Skeletal muscle tissue (tissue), 4 donors: ENCODE results near the gene CYGB. TPM values are rescaled to one million over a fixed set of nuclear protein-coding genes. Genes with fewer than 3 reads are reported as not detected.
"Not testable (repeated sequence)": the region's sequence is repeated elsewhere in the genome, so short reads cannot be mapped to it uniquely, and the experiment has no call there.

Experiments used
- H3K27ac ChIP-seq: one replicate; pipeline ENCODE4 v1.7.0; 2013; ENCODE audit warnings: mild to moderate bottlenecking, low read depth, low read length, inconsistent platforms
- H3K27me3 ChIP-seq, 3 donors: one replicate each; pipeline ENCODE4 v1.7.0; 2013; ENCODE audit warnings: low read length in 3 of 3; ENCODE audit not compliant: control insufficient read depth in 3 of 3, insufficient read depth in 3 of 3
- H3K36me3 ChIP-seq, 3 donors: one replicate each; pipeline ENCODE4 v1.7.0; 2013; ENCODE audit warnings: low read length in 3 of 3; ENCODE audit not compliant: control insufficient read depth in 3 of 3, insufficient read depth in 3 of 3
- H3K4me1 ChIP-seq, 3 donors: one replicate each; pipeline ENCODE4 v1.7.0; 2013; ENCODE audit warnings: low read length in 3 of 3, mild to moderate bottlenecking in 3 of 3; ENCODE audit not compliant: control insufficient read depth in 3 of 3, insufficient read depth in 3 of 3
- H3K4me3 ChIP-seq, 3 donors: one replicate each; pipeline ENCODE4 v1.7.0; 2013; ENCODE audit warnings: low read length in 3 of 3
- H3K9ac ChIP-seq, 3 donors: one replicate each; pipeline ENCODE4 v1.7.0; 2013; ENCODE audit warnings: low read length in 3 of 3, mild to moderate bottlenecking in 3 of 3, moderate library complexity in 2 of 3, low read depth in 1 of 3
- H3K9me3 ChIP-seq, 3 donors: one replicate each; pipeline ENCODE4 v1.7.0; 2013; ENCODE audit warnings: low read length in 3 of 3; ENCODE audit not compliant: control insufficient read depth in 3 of 3
- total RNA-seq: library from RNA; depleted of rRNA; stranded (reverse); fragments of >200 nt; gene quantifications from one replicate; pipeline ENCODE4 v1.2.3, GENCODE V29; 2014
- donor health status: Osteomylitis.

The CYGB gene
- total RNA-seq, 1 donor from 2014 or later: 8.9 TPM

DNA sequence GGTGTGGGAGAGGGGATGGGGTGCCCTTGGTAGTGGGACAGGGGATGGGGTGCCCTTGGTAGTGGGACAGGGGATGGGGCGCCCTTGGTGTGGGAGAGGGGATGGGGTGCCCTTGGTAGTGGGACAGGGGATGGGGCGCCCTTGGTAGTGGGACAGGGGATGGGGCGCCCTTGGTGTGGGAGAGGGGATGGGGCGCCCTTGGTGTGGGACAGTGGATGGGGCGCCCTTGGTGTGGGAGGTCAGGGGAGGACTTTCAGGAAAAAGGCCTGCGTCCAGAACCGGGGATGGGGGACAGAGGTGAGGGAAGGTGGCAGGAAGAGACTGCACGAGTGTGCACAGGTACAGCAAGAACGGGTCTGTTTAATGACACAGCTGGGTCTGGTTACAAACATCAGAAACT is 10.5 kb downstream of the CYGB start:
- not testable (repeated sequence) for H3K9me3 ChIP-seq, H3K36me3 ChIP-seq, H3K27me3 ChIP-seq
- Histone ChIP-seq H3K4me3 (peak overlapping the region in 1 of 3 donors; percentile 35), H3K4me1 (peaks cover 56 to 57% (median 56%) of the 10 kb centered on the region in 3 donors), H3K27ac (peak overlapping the region; percentile 76), H3K9ac (peak overlapping the region in 2 of 3 donors; percentile 50 to 59)

DNA sequence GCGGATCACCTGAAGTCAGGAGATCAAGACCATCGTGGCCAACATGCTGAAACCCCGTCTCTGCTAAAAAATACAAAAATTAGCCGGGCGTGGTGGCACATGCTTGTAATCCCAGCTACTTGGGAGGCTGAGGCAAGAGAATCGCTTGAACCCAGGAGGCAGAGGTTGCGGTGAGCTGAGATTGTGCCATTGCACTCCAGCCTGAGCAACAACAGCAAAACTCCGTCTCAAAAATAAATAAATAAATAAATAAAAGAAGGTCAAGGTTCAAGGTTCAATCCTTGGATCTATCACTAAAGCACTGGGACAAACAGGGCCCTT is 12.0 kb downstream of the CYGB start:
- Histone ChIP-seq H3K4me1 (peaks cover 41 to 44% (median 44%) of the 10 kb centered on the region in 3 donors), H3K27ac (peak overlapping the region; percentile 36)
- not testable (repeated sequence) for H3K9ac ChIP-seq, H3K9me3 ChIP-seq, H3K36me3 ChIP-seq, H3K4me3 ChIP-seq, H3K27me3 ChIP-seq

DNA sequence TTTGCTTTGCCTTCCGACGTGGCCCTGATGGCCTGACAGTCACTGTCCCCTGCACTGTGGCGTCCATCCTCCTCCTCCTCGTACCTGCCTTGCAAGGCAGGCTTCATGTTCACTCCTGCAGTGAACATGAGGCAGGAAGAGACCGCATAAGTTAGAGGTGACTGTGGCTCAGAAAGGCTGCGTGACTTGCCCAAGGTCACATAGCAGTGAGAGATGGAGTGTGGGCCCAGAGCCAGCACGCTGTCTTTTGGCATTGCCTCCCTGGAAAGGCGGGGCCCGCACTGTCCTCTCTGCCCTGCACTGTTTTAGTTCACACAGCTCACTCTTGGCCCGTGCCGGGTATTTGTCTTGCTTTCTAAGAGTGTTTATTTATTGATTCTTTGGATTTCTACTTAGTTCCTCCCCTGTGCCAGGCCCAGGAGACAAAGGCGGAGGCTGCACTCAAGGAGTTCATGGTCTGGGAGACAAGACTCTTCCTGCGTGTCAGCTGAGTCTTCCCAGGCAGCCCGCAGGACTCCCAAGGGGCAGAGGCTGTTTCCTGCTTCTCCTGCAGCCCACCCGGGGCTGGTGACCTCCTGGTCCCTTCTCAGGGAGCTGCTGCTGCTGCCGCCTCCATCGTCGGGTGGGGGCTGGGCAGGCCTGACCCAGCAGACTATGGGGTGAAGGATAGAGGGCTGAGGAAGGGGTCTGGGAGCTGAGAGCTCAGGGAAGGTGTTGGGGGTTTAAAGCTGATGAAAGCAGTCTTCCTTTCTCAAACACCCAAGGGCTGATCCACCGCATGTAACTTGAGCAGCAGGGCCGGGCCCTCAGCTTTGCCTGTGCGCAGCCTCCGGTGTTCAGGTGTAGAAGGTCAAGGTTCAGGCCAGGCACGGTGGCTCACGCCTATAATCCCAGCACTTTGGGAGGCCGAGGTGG is 12.7 kb downstream of the CYGB start:
- Histone ChIP-seq H3K36me3 (no peaks in the 10 kb centered on the region), H3K4me1 (peaks cover 35 to 38% (median 38%) of the 10 kb centered on the region in 3 donors), H3K27me3 (peaks cover 0 to 4% (median 0%) of the 10 kb centered on the region in 3 donors), H3K9ac (peak overlapping the region in 1 of 3 donors; percentile 50), H3K9me3 (no peaks in the 10 kb centered on the region), H3K4me3 (peak overlapping the region in 1 of 3 donors; percentile 13), H3K27ac (peak overlapping the region; percentile 36)

DNA sequence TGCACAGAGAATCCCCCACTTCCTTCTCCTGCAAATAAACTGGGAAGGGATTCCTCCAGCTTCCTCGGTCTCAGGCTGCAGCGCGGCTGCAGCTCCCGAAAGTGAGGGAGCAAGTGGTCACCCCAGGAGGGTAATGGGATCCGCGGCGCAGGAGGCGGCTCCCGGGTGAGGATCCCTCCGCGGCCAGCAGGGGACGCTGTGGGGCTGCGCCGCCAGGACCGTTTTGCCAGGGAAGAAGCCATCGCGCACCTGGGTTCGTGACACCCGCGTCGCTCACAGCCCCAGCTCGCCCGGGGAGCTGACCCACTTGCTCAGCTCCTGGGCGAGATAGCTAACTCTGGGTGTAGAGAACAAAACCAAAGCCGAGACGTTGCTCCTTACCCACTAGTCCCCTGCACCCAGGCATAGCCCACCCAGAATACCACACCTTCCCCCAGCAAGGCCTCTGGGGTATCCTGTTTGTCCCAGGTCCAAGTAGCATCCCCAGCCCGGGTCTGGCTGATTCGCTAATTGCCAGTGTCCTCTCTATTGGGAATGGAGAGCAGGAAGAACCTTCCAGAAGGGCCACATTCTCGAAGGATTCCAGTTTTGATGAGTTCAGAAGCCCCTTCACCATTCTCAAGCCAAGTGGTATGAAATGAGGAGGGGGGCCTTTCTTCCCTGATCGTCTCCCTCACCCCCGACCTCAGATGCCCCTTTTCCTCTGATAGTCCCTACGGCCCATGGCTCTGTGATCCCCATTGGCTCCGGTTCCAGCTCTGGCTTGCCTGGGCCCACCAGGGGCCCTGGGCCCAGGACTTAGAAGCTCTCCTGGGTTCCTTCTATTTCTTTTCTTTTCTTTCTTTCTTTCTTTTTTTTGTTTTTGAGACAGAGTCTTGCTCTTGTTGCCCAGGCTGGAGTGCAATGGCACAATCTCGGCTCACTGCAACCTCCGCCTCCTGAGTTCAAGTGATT is 14.1 kb downstream of the CYGB start:
- peaks cover 0 to 4% (median 0%) of the 10 kb centered on the region in 3 donors for H3K27me3 ChIP-seq
- no peaks in the 10 kb centered on the region for H3K9me3 ChIP-seq
- peak overlapping the region; percentile 1 to 41 (median 13) for H3K4me3 ChIP-seq
- no peak overlapping the region for H3K27ac ChIP-seq
- peak overlapping the region in 1 of 3 donors; percentile 62 for H3K9ac ChIP-seq
- H3K36me3 ChIP-seq: no peaks in the 10 kb centered on the region
- peaks cover 22 to 26% (median 25%) of the 10 kb centered on the region in 3 donors for H3K4me1 ChIP-seq

DNA sequence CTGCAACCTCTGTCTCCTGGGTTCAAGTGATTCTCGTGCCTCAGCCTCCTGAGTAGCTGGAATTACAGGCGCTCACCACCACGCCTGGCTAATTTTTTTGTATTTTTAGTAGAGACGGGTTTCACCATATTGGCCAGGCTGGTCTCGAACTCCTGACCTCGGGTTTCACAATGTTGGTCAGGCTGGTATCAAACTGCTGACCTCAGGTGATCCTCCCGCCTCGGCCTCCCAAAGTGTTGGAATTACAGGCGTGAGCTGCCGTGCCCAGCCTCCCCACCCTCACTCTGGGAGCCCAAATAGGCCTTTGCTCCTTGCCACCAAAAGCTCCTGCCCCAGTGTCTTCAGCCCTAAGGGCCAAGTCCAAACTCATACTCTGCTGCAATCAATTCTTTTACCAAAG is 15.8 kb downstream of the CYGB start:
- not testable (repeated sequence) for H3K27ac ChIP-seq, H3K36me3 ChIP-seq, H3K4me3 ChIP-seq, H3K9me3 ChIP-seq, H3K27me3 ChIP-seq, H3K9ac ChIP-seq
- peaks cover 10 to 17% (median 16%) of the 10 kb centered on the region in 3 donors for H3K4me1 ChIP-seq

DNA sequence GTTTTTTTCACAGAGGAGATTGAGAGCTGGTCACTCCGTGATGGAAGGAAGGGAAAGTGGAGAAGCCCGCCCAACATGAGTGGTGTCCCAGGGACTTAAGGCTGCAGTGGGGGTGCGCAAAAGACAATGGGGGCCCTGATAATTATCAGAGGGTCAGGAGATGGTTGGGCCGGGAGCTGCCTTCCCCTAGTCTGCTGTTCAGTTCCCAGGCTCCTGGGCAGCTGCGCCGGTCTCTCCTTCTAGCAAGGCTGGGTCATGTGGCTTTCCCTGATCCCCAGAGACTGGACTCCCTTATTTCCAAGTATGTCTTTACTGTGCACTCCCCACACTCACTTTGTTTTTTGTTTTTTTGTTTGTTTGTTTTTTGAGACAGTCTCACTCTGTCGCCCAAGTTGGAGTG is 16.2 kb downstream of the CYGB start:
- no peak overlapping the region for H3K4me3 ChIP-seq
- peaks cover 10 to 17% (median 16%) of the 10 kb centered on the region in 3 donors for H3K4me1 ChIP-seq
- no peaks in the 10 kb centered on the region for H3K9me3 ChIP-seq
- no peak overlapping the region for H3K9ac ChIP-seq
- no peaks in the 10 kb centered on the region for H3K36me3 ChIP-seq
- H3K27ac ChIP-seq: no peak overlapping the region
- peaks cover 0 to 4% (median 0%) of the 10 kb centered on the region in 3 donors for H3K27me3 ChIP-seq

DNA sequence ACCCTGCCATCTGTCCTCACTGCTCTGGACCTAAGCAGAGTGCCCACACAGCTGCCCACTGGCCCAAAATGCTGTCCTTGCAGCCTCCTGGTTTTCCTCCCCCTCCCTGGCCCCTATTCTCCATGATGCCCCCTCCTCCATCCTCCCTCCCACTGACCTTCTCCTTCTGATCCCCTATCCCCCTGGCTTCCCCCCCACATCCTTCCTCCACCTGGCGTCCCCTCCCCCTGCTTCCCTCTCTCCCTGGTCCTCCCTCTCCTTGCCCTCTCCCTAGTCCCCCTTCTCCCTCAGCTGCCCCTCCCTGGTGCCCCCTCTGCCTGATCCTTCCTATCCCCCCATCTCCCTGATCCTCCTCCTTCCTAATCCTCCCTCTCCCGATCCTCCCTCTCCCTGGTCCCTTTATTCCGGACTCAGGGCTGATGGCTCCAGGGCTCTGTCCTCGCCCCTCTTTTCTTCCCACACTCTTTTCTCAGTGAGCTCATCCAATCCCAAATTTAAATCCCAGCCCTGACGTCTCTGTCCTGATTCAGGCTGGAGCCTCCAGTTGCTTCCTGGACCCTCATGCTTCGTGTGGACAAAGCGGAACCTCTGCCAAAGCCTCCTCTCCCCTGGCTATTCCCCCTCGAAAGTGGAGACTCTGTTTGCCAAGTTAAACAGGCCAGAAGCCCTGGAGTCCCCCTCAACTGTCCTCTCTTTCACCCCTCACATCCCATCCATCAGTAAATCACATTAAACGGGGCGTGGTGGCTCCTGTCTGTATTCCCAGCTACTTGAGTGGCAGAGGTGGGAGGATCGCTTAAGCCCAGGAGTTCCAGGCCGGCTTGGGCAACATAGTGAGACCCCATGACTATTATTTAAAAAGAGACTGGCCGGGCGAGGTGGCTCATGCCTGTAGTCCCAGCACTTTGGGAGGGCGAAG is 18.2 kb downstream of the CYGB start:
- peaks cover 0 to 4% (median 0%) of the 10 kb centered on the region in 3 donors for H3K27me3 ChIP-seq
- peaks cover 12 to 15% (median 14%) of the 10 kb centered on the region in 3 donors for H3K4me1 ChIP-seq
- H3K27ac ChIP-seq: no peak overlapping the region
- H3K36me3 ChIP-seq: no peaks in the 10 kb centered on the region
- no peak overlapping the region for H3K4me3 ChIP-seq
- H3K9ac ChIP-seq: no peak overlapping the region
- no peaks in the 10 kb centered on the region for H3K9me3 ChIP-seq

DNA sequence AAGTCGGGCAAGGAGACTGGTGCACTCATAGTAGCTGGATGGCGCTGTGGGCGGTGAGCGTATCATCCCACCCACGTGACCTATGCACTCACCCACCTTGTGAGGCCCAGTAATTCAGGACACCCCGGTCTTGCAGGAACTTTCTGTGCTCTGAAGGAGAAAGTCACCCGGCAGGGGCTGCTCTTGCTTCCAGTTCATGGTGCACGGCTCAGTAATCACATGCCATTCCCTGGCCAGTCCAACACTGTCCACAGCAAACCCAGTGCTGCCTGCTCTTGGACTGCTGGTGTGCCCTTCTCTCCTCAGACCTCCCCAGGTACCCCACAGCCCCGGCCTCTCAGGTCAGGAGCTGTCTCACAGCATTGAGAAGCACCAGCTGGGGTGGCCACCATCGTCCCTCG is 19.9 kb downstream of the CYGB start:
- Histone ChIP-seq H3K27me3 (peaks cover 0 to 4% (median 0%) of the 10 kb centered on the region in 3 donors), H3K4me1 (peaks cover 7 to 9% (median 8%) of the 10 kb centered on the region in 3 donors)

DNA sequence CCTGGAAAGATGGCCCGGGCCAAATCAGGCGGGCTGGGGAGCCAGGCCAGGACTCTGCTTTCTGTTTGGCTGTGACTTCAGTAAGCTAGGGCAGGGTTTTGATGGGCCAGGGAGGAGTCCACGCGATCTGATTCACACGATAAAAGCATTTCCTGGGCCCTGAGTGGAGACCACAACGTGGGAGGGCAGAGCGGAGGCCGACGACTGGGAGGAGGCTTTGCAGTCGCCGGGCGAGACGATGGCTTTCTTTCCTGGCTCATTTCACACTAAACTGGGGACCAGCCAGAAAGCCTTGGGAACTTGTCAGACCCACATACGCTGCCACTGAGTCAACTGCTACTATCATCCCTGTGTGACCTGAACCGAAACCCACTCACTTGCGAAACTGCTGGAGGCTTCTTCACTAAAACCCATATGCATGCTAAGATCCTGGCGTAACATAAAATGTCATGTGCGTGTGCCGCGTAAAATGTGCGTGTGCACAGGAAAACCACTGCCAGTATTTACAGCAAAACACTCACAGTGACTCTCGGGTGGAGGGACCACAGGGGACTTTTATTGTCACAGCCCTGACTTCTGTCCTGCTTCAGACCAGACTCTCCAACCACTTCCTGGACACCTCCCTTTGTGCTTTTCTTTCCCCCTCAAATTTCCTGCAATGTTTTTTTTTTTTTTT is 22.1 kb downstream of the CYGB start:
- H3K4me3 ChIP-seq: peak overlapping the region; percentile 47 to 73 (median 71)
- no peaks in the 10 kb centered on the region for H3K9me3 ChIP-seq
- H3K9ac ChIP-seq: peak overlapping the region; percentile 58 to 80 (median 71)
- peaks cover 0 to 4% (median 0%) of the 10 kb centered on the region in 3 donors for H3K27me3 ChIP-seq
- peaks cover 12 to 15% (median 13%) of the 10 kb centered on the region in 3 donors for H3K4me1 ChIP-seq
- no peaks in the 10 kb centered on the region for H3K36me3 ChIP-seq
- peak overlapping the region; percentile 79 for H3K27ac ChIP-seq

More for the DNA sequence above, 19.9 kb downstream of the CYGB start:
- H3K36me3 ChIP-seq: no peaks in the 10 kb centered on the region
- H3K27ac ChIP-seq: no peak overlapping the region
- H3K9ac ChIP-seq: no peak overlapping the region
- no peak overlapping the region for H3K4me3 ChIP-seq
- no peaks in the 10 kb centered on the region for H3K9me3 ChIP-seq
